Glomerular visceral epithelial cell (primary cell): ENCODE results near the gene TNFRSF19.

ENCODE experiments used
- DNase-seq: peaks from one replicate; pipeline ENCODE4 v3.0.0-alpha.2; 2016; ENCODE audit errors: extremely low spot score

The TNFRSF19 gene

GRCh38 chr13:23715762-23716235, 145.6 kb downstream of the TNFRSF19 start:
- DNase-seq = no peak

- DNase-seq = no peak
These were observed 146.2 kb downstream of the TNFRSF19 start for GRCh38 chr13:23716401-23716800.

- no peak for DNase-seq
These were observed 148.8 kb downstream of the TNFRSF19 start for GRCh38 chr13:23718996-23719395.

GRCh38 chr13:23722726-23723453, 152.7 kb downstream of the TNFRSF19 start:
- no peak for DNase-seq

- DNase-seq = no peak
These were observed 153.3 kb downstream of the TNFRSF19 start for GRCh38 chr13:23723471-23723870.

- DNase-seq = peak; percentile 26
These were observed 154.2 kb downstream of the TNFRSF19 start for GRCh38 chr13:23724196-23724970.
